GM12878 (cell line): ENCODE data around the gene SENP7. TPM values are rescaled to one million over a fixed set of nuclear protein-coding genes. Genes with fewer than 3 reads are reported as not detected.

Experiments used
- ATAC-seq: fragments of 200-7000 bp; cut with Tn5 transposase; 3 replicates; pipeline ENCODE4 v1.9.1; 2020; ENCODE audit warnings: mild to moderate bottlenecking, moderate library complexity
- BruUV-seq: library from RNA; stranded (reverse); fragments of 400-500 nt; replicated peaks from 2 replicates; lab custom pipeline; 2021; lab: Mats Ljungman, UMichigan
- CTCF ChIA-PET: fragments of 300-600 bp; sonication (Branson Sonifier 250); formaldehyde crosslinking; extraction: SDS; loops from one replicate; lab custom pipeline; 2021; ENCODE audit warnings: inconsistent platforms; lab: Yijun Ruan, JAX
- POLR2A ChIA-PET: fragments of 350-600 bp; formaldehyde crosslinking; extraction: SDS; loops from one replicate; lab custom pipeline; 2021; ENCODE audit warnings: inconsistent platforms; lab: Charles Lee
- RAD21 ChIA-PET: fragments of 300-600 bp; sonication (Branson Sonifier 250); formaldehyde crosslinking; loops from one replicate; lab custom pipeline; 2023; ENCODE audit warnings: antibody characterized with exemption; ENCODE audit not compliant: unreplicated experiment; lab: Charles Lee
- SMC1A ChIA-PET: fragments of 300-600 bp; sonication (Branson Sonifier 250); formaldehyde crosslinking; loops from one replicate; lab custom pipeline; 2023; ENCODE audit not compliant: unreplicated experiment, uncharacterized antibody; lab: Charles Lee
- DNase-seq: peaks from one replicate; pipeline ENCODE4 v3.0.0-alpha.2; 2011; ENCODE audit warnings: low read depth, low spot score
- FAIRE-seq: peaks from 3 replicates; lab custom pipeline; 2011; peaks lifted over from hg19 to GRCh38; lab: Jason Lieb, UNC
- H2AFZ ChIP-seq: 2 replicates; pipeline ENCODE4 v1.6.0; 2011; ENCODE audit warnings: low read depth, low read length, control low read depth; ENCODE audit not compliant: control insufficient read depth
- H3K27ac ChIP-seq: 2 replicates; pipeline ENCODE4 v1.5.1; 2011; ENCODE audit warnings: control low read depth; ENCODE audit not compliant: control insufficient read depth, insufficient read depth
- H3K27me3 ChIP-seq, 2 experiments: replicated peaks in 1 of 2; 2 replicates each; pipeline versions ENCODE4 v1.6.0 to v1.6.1; 2011; ENCODE audit warnings: low read length in 1 of 2; ENCODE audit not compliant: control insufficient read depth in 2 of 2, insufficient read depth in 2 of 2
- H3K36me3 ChIP-seq, 2 experiments: 2 replicates each; pipeline ENCODE4 v1.5.1; 2011; ENCODE audit warnings: low read length in 1 of 2; ENCODE audit not compliant: control insufficient read depth in 2 of 2, insufficient read depth in 2 of 2
- H3K4me1 ChIP-seq: 2 replicates; pipeline ENCODE4 v1.6.1; 2011; ENCODE audit warnings: mild to moderate bottlenecking, low read length, moderate library complexity, mixed read lengths; ENCODE audit not compliant: control insufficient read depth, insufficient read depth
- H3K4me2 ChIP-seq: 2 replicates; pipeline ENCODE4 v1.6.0; 2011; ENCODE audit warnings: control low read depth; ENCODE audit not compliant: control insufficient read depth, insufficient read depth
- H3K4me3 ChIP-seq: fragments of 200-600 bp; sonication (generic); 2 replicates; pipeline ENCODE4 v1.5.1; 2016
- H3K79me2 ChIP-seq: 2 replicates; pipeline ENCODE4 v1.6.0; 2011; ENCODE audit warnings: low read length; ENCODE audit not compliant: control insufficient read depth, insufficient read depth
- H3K9ac ChIP-seq: 2 replicates; pipeline ENCODE4 v1.8.0; 2011; ENCODE audit warnings: low read length, control low read depth, mixed read lengths; ENCODE audit not compliant: control insufficient read depth, insufficient read depth
- H3K9me3 ChIP-seq: replicated peaks from 3 replicates; pipeline ENCODE4 v1.5.1; 2011; ENCODE audit warnings: mild to moderate bottlenecking, low read length; ENCODE audit not compliant: control insufficient read depth, insufficient read depth
- H4K20me1 ChIP-seq: 2 replicates; pipeline ENCODE4 v1.6.0; 2011; ENCODE audit not compliant: control insufficient read depth, insufficient read depth
- ATF3 ChIP-seq: IDR thresholded peaks from 2 replicates; pipeline ENCODE4 v1.6.1; 2011; ENCODE audit warnings: low read depth, mild to moderate bottlenecking, low read length, moderate library complexity, borderline replicate concordance; ENCODE audit errors: extremely low read depth
- BHLHE40 ChIP-seq, 2 experiments: fragments of 450-650 bp in 1 of 2; IDR thresholded peaks; 2 replicates each; pipeline ENCODE4 v1.6.1; 2011 to 2017; ENCODE audit warnings: low read depth in 2 of 2, borderline replicate concordance in 1 of 2, improper control_type of control experiment in 1 of 2, low read length in 1 of 2, mild to moderate bottlenecking in 1 of 2
- BRCA1 ChIP-seq: IDR thresholded peaks from 2 replicates; pipeline ENCODE4 v1.6.1; 2011; ENCODE audit warnings: low read depth, low read length, improper control_type of control experiment
- CBX3 ChIP-seq: fragments of 200-600 bp; sonication (generic); IDR thresholded peaks from 2 replicates; pipeline ENCODE4 v1.6.1; 2016; ENCODE audit warnings: low read depth, borderline replicate concordance
- CREM ChIP-seq: IDR thresholded peaks from 2 replicates; pipeline ENCODE4 v1.6.1; 2014; ENCODE audit warnings: antibody characterized with exemption, low read depth
- DPF2 ChIP-seq: fragments of 450-650 bp; IDR thresholded peaks from 2 replicates; pipeline ENCODE4 v1.6.1; 2017; ENCODE audit warnings: mild to moderate bottlenecking
- EED ChIP-seq: sonication (generic); IDR thresholded peaks from 2 replicates; pipeline ENCODE4 v1.6.1; 2016; ENCODE audit warnings: antibody characterized with exemption, low read depth
- EGR1 ChIP-seq, 2 experiments: IDR thresholded peaks; 1 replicate in 1 of 2; 2 replicates in 1 of 2; pipeline ENCODE4 v1.6.1; 2011 to 2012; ENCODE audit warnings: low read depth in 2 of 2, low read length in 2 of 2, borderline replicate concordance in 1 of 2, mild to moderate bottlenecking in 1 of 2, moderate library complexity in 1 of 2
- EZH2 ChIP-seq: IDR thresholded peaks from 2 replicates; pipeline ENCODE4 v1.6.1; 2012; ENCODE audit warnings: low read depth, mild to moderate bottlenecking, control low read depth, inconsistent platforms, low read length, borderline replicate concordance; ENCODE audit not compliant: control insufficient read depth
- FOXK2 ChIP-seq: fragments of 450-650 bp; IDR thresholded peaks from 2 replicates; pipeline ENCODE4 v1.6.1; 2017; ENCODE audit warnings: mild to moderate bottlenecking, moderate library complexity
- FOXM1 ChIP-seq: IDR thresholded peaks from 2 replicates; pipeline ENCODE4 v1.6.1; 2012; ENCODE audit warnings: low read depth, mild to moderate bottlenecking, inconsistent platforms, low read length, moderate library complexity
- PKNOX1 ChIP-seq: fragments of 450-650 bp; IDR thresholded peaks from 2 replicates; pipeline ENCODE4 v1.6.1; 2016; ENCODE audit warnings: mild to moderate bottlenecking
- REST ChIP-seq: IDR thresholded peaks from 2 replicates; pipeline ENCODE4 v1.6.1; 2012; ENCODE audit warnings: mild to moderate bottlenecking, low read depth, low read length
- SMC3 ChIP-seq: IDR thresholded peaks from 2 replicates; pipeline ENCODE4 v1.6.1; 2011; ENCODE audit warnings: low read length, improper control_type of control experiment, borderline replicate concordance
- YBX1 ChIP-seq: fragments of 450-650 bp; IDR thresholded peaks from 2 replicates; pipeline ENCODE4 v1.6.1; 2016; ENCODE audit warnings: antibody characterized with exemption
- in situ Hi-C: fragments of 300-500 bp; cut with MboI; formaldehyde crosslinking; loops from 9 replicates; pipeline ENCODE4 v1.14.3; 2018; ENCODE audit warnings: mixed read lengths
- intact Hi-C: fragments of 100-400 bp; cut with micrococcal nuclease; formaldehyde crosslinking; loops from one replicate; pipeline ENCODE4 v1.14.2; 2022; ENCODE audit not compliant: unreplicated experiment
- polyA plus RNA-seq, 11 experiments: library from polyadenylated mRNA; depleted of rRNA in 4 of 11; unstranded in 6 of 11; stranded (reverse) in 5 of 11; fragments of >200 nt; fragmentation: Nextera tagmentation in 4 of 11; fragmentation: Illumina TruSeq in 1 of 11; extraction: Ambion mirVana in 4 of 11; extraction: Trizol in 1 of 11; gene quantifications; 1 replicate in 1 of 11; 2 replicates in 10 of 11; pipeline versions ENCODE4 v1.2.1 to v1.2.3, GENCODE V29; 2011 to 2016; ENCODE audit warnings: inconsistent platforms in 2 of 11, missing spikeins in 2 of 11, low read depth in 1 of 11
- total RNA-seq, 4 experiments: library from RNA; depleted of rRNA in 3 of 4; stranded (reverse); fragments of >200 nt in 3 of 4; fragmentation: Illumina TruSeq in 1 of 4; extraction: Trizol in 1 of 4; gene quantifications; 2 replicates each; pipeline versions ENCODE4 v1.2.1 to v1.2.3, GENCODE V29; 2013 to 2021

Gene SENP7
- total and polyA plus RNA-seq, 10 of the 15 experiments (the other 5 are each of a cell fraction or from before 2014, with no cell fraction given): 2.6 to 14.7 (median 8.3) TPM

DNA sequence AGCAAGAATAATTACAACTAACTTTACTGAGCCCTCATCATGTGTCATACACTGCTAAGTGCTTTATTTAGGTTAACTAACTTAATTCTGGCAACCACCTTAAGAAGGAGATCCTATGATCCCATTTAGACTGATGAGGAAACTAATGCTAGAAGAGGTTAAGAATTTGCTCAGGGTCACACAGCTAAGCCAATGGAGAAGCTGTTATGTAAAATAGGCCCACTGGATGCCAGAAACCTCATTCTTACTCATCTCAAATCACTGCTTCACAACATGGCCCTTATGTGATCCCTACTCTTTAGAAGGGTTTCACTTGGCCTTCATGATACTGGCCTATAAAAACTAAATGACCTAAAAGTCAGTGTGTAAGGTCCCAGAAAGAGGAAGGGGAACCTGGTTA is 233.8 kb downstream of the SENP7 start:
- H3K4me2 ChIP-seq: no peak overlapping the region
- H3K9ac ChIP-seq: no peak overlapping the region
- H3K79me2 ChIP-seq: no peaks in the 10 kb centered on the region
- no peaks in the 10 kb centered on the region for H4K20me1 ChIP-seq
- no peak overlapping the region for H3K27ac ChIP-seq
- TF ChIP-seq YBX1: no peak
- no peak for TF ChIP-seq FOXK2
- TF ChIP-seq FOXM1: no peak
- DNase-seq (no peak), FAIRE-seq (no peak), ATAC-seq (no peak)
- H3K4me1 ChIP-seq: no peaks in the 10 kb centered on the region
- ChIA-PET POLR2A (no interaction called here), CTCF (no interaction called here), RAD21 (no interaction called here), SMC1A (no interaction called here)
- no TSS peak for BruUV-seq
- H3K9me3 ChIP-seq: no peaks in the 10 kb centered on the region
- H3K27me3 ChIP-seq: no peaks in the 10 kb centered on the region
- no peak overlapping the region for H2AFZ ChIP-seq
- no peak overlapping the region for H3K4me3 ChIP-seq
- no peaks in the 10 kb centered on the region for H3K36me3 ChIP-seq
- in situ Hi-C loops (no loop called here), intact Hi-C loops (no loop called here)

GRCh38 chr3:101278727-101279126 is 234.3 kb downstream of the SENP7 start:
- ChIA-PET POLR2A (no interaction called here), SMC1A (no interaction called here), RAD21 (no interaction called here), CTCF (no interaction called here)
- Histone ChIP-seq H3K27ac (no peak overlapping the region), H3K9ac (no peak overlapping the region), H3K9me3 (no peaks in the 10 kb centered on the region), H4K20me1 (no peaks in the 10 kb centered on the region), H3K4me1 (no peaks in the 10 kb centered on the region), H3K27me3 (no peaks in the 10 kb centered on the region), H3K36me3 (no peaks in the 10 kb centered on the region), H3K4me3 (no peak overlapping the region), H3K4me2 (no peak overlapping the region), H3K79me2 (no peaks in the 10 kb centered on the region), H2AFZ (no peak overlapping the region)
- in situ Hi-C loops (no loop called here), intact Hi-C loops (no loop called here)
- FAIRE-seq (no peak), ATAC-seq (no peak), DNase-seq (no peak)
- BruUV-seq: no TSS peak
- no peak for TF ChIP-seq CREM
- TF ChIP-seq DPF2: no peak
- no peak for TF ChIP-seq PKNOX1
- TF ChIP-seq SMC3: no peak
- no peak for TF ChIP-seq EED
- TF ChIP-seq BHLHE40 (IDR thresholded peaks at IDR 0.05; ENCODE audit: borderline replicate concordance in 1 of 2, low read depth in 2 of 2, low read length in 1 of 2): no peak
- no peak for TF ChIP-seq EZH2
- TF ChIP-seq REST: no peak
- TF ChIP-seq ATF3: no peak
- TF ChIP-seq CBX3: no peak
- TF ChIP-seq BRCA1: no peak
- no peak for TF ChIP-seq EGR1 (IDR thresholded peaks at IDR 0.05; ENCODE audit: borderline replicate concordance in 1 of 2, low read depth in 2 of 2, low read length in 2 of 2)
